ENCODE results near the gene CNKSR2. TPM values are rescaled to one million over a fixed set of nuclear protein-coding genes. Genes with fewer than 3 reads are reported as not detected.

CNKSR2 gene
- total RNA-seq, 6 experiments from 2014 or later = not detected

GRCh38 chrX:21699136-21699535 is 324.9 kb downstream of the CNKSR2 start:
- H3K9me3 Mint-ChIP-seq = no peaks in the 10 kb centered on the region

DNA sequence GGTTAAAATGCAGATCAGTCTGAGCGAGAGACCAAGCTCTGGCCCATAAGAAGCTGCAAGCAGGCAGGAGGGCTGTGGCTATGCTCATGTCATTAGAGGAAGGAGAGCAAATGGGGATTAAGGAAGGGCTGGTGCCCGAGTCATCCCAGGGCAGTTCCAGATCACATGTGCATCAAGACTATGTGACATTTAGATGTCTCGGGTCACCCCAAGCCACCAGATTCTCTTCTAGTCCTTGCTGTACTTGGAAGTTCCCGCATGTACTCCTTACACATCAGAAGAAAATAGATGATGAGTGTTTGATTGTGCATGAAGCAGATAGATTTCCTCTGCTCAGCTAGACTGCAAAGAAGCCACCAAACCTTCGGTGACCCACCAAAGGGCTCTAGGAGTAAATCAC is 326.1 kb downstream of the CNKSR2 start:
- TF ChIP-seq CTCF (IDR thresholded peaks at IDR 0.05) = no peak
- no peaks in the 10 kb centered on the region for H3K9me3 Mint-ChIP-seq

More at GRCh38 chrX:21699136-21699535, 324.9 kb downstream of the CNKSR2 start:
- no peaks in the 10 kb centered on the region for H3K4me1 Mint-ChIP-seq (ENCODE audit: low read depth)
- no peak overlapping the region for H3K27ac Mint-ChIP-seq
- no peaks in the 10 kb centered on the region for H3K36me3 Mint-ChIP-seq (ENCODE audit: low read depth)
- DNase-seq = no peak
- H3K27me3 Mint-ChIP-seq (ENCODE audit: insufficient read depth) = no peaks in the 10 kb centered on the region
- TF ChIP-seq CTCF (IDR thresholded peaks at IDR 0.05) = no peak
- no peak overlapping the region for H3K4me3 Mint-ChIP-seq

GRCh38 chrX:21700967-21701366 is 326.7 kb downstream of the CNKSR2 start:
- Mint-ChIP-seq H3K4me3 (no peak overlapping the region), H3K36me3 (ENCODE audit: low read depth) (no peaks in the 10 kb centered on the region), H3K27me3 (ENCODE audit: insufficient read depth) (no peaks in the 10 kb centered on the region), H3K9me3 (no peaks in the 10 kb centered on the region), H3K4me1 (ENCODE audit: low read depth) (no peaks in the 10 kb centered on the region), H3K27ac (no peak overlapping the region)
- TF ChIP-seq CTCF (IDR thresholded peaks at IDR 0.05) = no peak
- DNase-seq = no peak

More for the DNA sequence above, 326.1 kb downstream of the CNKSR2 start:
- H3K4me3 Mint-ChIP-seq = no peak overlapping the region
- H3K4me1 Mint-ChIP-seq (ENCODE audit: low read depth) = no peaks in the 10 kb centered on the region
- H3K36me3 Mint-ChIP-seq (ENCODE audit: low read depth) = no peaks in the 10 kb centered on the region
- H3K27ac Mint-ChIP-seq = no peak overlapping the region
- H3K27me3 Mint-ChIP-seq (ENCODE audit: insufficient read depth) = no peaks in the 10 kb centered on the region
- DNase-seq = no peak

DNA sequence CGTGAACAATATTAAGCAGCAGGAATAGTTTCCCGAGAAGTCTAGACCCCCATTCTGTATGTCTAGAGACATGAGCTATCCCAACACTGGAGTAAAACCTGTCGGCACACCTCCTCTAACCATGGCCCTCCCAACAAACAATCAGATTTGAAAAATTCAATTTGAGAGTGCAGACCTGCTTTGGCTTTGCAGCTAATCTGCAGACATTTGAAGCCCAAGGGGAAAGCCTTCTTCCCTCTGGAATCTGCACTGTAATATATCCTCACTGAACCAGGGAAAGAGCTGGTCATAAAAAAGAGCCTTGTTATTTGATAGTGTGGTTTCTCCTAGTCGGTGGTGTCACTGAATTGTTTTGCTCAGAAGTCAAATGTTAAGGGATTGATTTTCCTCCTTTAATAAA is 328.5 kb downstream of the CNKSR2 start:
- Mint-ChIP-seq H3K4me1 (ENCODE audit: low read depth) (no peaks in the 10 kb centered on the region), H3K27me3 (ENCODE audit: insufficient read depth) (no peaks in the 10 kb centered on the region; the same call in 1 of the 2 replicates)

More for the DNA sequence above, 328.5 kb downstream of the CNKSR2 start:
- TF ChIP-seq CTCF (IDR thresholded peaks at IDR 0.05) = no peak
- no peak overlapping the region for H3K27ac Mint-ChIP-seq
- DNase-seq = no peak
- no peaks in the 10 kb centered on the region for H3K36me3 Mint-ChIP-seq (ENCODE audit: low read depth)
- no peak overlapping the region for H3K4me3 Mint-ChIP-seq
- no peaks in the 10 kb centered on the region for H3K9me3 Mint-ChIP-seq
